Nephron progenitor cell (in vitro differentiated cells): ENCODE measurements around the gene STK39.

Experiments
- DNase-seq: peaks from one replicate; pipeline ENCODE4 v3.0.0; 2021
- H3K27ac Mint-ChIP-seq: 2 replicates; pipeline ENCODE4 v1.8.0; 2021; ENCODE audit warnings: mild to moderate bottlenecking, moderate library complexity, mixed read lengths
- H3K27me3 Mint-ChIP-seq: 2 replicates; pipeline ENCODE4 v1.8.0; 2021; ENCODE audit warnings: mild to moderate bottlenecking, low read depth, mixed read lengths; ENCODE audit not compliant: poor library complexity
- H3K36me3 Mint-ChIP-seq: 2 replicates; pipeline ENCODE4 v1.8.0; 2021; ENCODE audit warnings: low read depth, mixed read lengths
- H3K4me1 Mint-ChIP-seq: 2 replicates; pipeline ENCODE4 v1.8.0; 2021; ENCODE audit warnings: mixed read lengths
- H3K4me3 Mint-ChIP-seq: 2 replicates; pipeline ENCODE4 v1.8.0; 2021; ENCODE audit warnings: mild to moderate bottlenecking, moderate library complexity, mixed read lengths
- H3K9me3 Mint-ChIP-seq: 2 replicates; pipeline ENCODE4 v1.8.0; 2021; ENCODE audit warnings: mild to moderate bottlenecking, moderate library complexity, mixed read lengths
- TF ChIP-seq, protein P1 (sequence below): fragments of 200-600 bp; sonication (generic); IDR thresholded peaks from 2 replicates; pipeline ENCODE4 v1.5.0; 2021; ENCODE audit warnings: antibody characterized with exemption

Gene STK39

DNA sequence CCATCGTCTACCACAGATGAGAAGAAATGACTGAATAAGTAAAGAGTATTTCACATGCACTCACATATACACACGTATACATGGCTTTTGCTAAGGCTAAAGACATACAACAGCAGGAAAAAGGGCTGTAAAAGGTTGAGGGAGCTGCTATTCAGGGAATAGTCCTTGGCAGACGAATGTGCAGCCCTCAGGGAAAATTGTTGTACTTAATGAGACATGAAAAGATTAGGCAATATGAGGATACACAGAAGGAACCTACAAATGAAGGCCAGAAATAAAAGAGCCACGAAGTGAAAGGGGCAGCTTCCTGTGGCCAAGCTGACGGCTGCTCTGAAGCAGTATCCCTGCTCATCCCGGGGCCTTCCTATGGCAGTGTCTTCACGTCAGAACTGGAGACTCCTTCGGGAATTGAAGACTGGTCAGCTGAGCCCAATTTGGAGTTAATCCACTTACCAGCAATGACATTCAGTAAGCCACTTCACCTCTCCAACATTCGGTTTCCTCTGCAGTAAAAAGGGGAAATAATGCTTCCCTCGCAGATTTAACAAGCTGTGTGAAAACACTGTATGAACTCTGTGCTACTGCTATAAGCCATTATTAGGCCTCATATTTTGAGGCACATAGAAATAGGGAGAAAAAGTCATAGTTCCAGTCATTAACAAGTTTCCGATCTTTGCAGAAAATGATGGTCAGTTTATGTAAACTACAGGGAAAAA lies 221.8 kb downstream of the STK39 start:
- peak overlapping the region; percentile 7 for H3K27ac Mint-ChIP-seq
- no peak for DNase-seq
- TF ChIP-seq, protein P1, sequence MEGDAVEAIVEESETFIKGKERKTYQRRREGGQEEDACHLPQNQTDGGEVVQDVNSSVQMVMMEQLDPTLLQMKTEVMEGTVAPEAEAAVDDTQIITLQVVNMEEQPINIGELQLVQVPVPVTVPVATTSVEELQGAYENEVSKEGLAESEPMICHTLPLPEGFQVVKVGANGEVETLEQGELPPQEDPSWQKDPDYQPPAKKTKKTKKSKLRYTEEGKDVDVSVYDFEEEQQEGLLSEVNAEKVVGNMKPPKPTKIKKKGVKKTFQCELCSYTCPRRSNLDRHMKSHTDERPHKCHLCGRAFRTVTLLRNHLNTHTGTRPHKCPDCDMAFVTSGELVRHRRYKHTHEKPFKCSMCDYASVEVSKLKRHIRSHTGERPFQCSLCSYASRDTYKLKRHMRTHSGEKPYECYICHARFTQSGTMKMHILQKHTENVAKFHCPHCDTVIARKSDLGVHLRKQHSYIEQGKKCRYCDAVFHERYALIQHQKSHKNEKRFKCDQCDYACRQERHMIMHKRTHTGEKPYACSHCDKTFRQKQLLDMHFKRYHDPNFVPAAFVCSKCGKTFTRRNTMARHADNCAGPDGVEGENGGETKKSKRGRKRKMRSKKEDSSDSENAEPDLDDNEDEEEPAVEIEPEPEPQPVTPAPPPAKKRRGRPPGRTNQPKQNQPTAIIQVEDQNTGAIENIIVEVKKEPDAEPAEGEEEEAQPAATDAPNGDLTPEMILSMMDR: no peak
- no peaks in the 10 kb centered on the region for H3K9me3 Mint-ChIP-seq
- peaks cover 16% of the 10 kb centered on the region for H3K4me1 Mint-ChIP-seq
- H3K4me3 Mint-ChIP-seq: no peak overlapping the region
- H3K36me3 Mint-ChIP-seq: peaks cover 13% of the 10 kb centered on the region
- no peaks in the 10 kb centered on the region for H3K27me3 Mint-ChIP-seq

DNA sequence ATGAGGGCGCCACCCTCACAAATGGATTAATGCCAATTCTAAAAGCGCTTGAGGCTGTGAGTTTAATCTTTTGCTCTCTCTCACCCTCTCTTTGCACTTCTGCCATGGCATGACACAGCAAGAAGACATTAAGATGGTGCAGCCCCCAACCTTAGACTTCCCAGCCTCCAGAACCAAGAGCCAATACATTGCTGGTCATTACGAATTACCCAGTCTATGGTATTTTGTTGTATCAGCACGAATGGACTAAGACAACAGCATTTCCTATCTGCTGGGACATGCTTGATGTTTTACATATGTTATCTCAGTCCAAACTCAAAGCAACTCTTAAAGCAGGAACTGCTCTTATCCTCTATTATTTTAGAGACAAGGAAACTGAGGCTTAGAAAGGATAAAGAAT lies 222.9 kb downstream of the STK39 start:
- Mint-ChIP-seq H3K9me3 (no peaks in the 10 kb centered on the region), H3K4me1 (peaks cover 16% of the 10 kb centered on the region)

DNA sequence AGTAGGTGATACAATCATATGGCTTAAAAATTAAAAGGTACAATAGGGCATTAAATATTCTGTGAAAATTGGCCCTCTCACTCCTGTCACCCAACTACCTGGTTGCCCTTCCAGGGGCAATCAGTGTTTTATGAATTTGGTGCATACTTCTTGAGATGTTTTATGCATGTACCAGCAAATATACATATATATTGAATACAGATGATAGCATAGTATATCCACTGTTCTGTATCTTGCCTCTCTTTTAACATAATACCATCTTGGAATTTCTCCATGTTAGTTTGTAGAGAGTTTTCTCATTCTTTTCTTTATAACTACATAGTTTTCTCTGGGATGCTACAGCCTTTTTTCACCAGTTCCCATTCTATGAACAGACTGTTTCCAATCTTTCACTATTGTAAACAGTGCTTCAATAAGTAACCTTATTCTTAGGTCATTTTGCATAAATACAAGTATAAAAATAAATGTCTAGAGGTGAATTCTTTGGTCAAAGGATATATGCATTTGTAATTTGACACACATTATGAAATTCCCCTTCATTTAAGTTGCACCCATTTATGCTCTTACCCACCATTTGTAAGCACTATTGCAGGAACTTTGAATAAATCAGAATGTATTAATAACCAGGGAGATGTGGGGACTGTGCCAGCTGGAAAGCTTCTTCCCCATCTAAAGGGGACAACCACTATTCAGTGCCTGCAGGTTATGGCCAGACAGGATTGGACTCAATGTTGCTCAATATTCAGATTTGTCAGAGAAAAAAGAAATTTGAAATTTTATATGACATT lies 225.4 kb downstream of the STK39 start:
- TF ChIP-seq, protein P1: no peak
- Mint-ChIP-seq H3K36me3 (peaks cover 13% of the 10 kb centered on the region), H3K27ac (no peak overlapping the region), H3K4me1 (peaks cover 12% of the 10 kb centered on the region), H3K9me3 (no peaks in the 10 kb centered on the region), H3K27me3 (no peaks in the 10 kb centered on the region), H3K4me3 (no peak overlapping the region)
- DNase-seq: no peak

More for the DNA sequence above, 222.9 kb downstream of the STK39 start:
- Mint-ChIP-seq H3K27me3 (no peaks in the 10 kb centered on the region), H3K36me3 (peaks cover 13% of the 10 kb centered on the region), H3K27ac (no peak overlapping the region), H3K4me3 (no peak overlapping the region)
- DNase-seq: no peak
- TF ChIP-seq, protein P1: no peak

DNA sequence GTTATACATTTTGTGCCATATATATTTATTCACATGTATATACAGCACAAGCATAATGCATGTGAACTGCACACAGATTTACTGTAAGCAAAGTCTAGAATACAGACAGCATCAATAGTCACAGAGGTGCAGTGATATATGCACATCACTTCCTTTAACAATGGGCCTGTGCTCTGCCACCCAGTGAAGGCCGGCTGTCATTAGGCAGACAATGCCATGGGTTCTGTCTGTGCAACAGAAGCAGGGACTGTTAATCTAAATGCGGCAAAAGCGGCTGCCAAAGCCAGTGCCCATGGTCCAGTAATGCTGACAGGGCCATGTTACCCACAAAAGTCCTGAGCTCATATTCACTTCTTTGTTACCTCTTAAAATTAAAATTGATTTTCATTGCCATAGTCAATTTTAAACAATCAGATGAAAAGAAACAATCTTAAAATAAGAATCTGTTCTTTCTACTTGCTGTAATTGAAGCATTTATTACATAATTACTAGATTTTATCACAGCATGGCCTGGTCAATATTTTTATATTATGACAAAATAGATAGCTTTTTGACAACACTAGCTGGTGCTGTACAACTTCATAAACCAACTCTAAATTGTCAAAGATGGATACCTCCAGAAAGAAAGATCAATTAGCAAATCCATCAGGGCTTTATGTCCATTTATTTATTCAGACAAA lies 232.0 kb downstream of the STK39 start:
- TF ChIP-seq, protein P1: no peak
- no peaks in the 10 kb centered on the region for H3K4me1 Mint-ChIP-seq
- no peak overlapping the region for H3K27ac Mint-ChIP-seq
- H3K9me3 Mint-ChIP-seq: no peaks in the 10 kb centered on the region
- H3K27me3 Mint-ChIP-seq: no peaks in the 10 kb centered on the region
- no peak for DNase-seq
- peaks cover 19% of the 10 kb centered on the region for H3K36me3 Mint-ChIP-seq
- no peak overlapping the region for H3K4me3 Mint-ChIP-seq

DNA sequence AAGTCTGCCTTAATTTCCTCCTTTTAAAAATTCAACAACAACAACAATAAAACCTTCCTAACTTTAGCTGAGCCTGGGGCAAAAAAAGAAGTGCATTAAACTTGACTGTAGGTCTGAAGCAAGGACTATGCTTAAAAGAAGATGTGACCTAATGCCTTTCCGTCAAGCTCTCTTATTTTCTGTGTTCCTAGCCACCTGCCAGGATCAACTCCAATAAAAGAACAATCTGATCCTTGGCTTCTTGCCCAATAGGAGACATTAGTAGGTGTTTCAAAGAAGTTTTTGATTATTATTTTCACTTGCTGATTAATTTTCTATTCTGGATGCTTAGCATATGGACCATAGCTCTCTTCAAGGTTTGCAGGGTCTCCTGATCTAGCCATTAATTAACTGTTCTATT lies 237.5 kb downstream of the STK39 start:
- Mint-ChIP-seq H3K9me3 (peaks cover 8% of the 10 kb centered on the region), H3K4me1 (peaks cover 7% of the 10 kb centered on the region), H3K27me3 (peaks cover 2% of the 10 kb centered on the region), H3K27ac (no peak overlapping the region), H3K4me3 (no peak overlapping the region), H3K36me3 (peaks cover 52% of the 10 kb centered on the region)
- no peak for DNase-seq
- TF ChIP-seq, protein P1: no peak
